GM12864 (cell line): Measurements from ENCODE around the gene OLFML2A.

Experiments used
- DNase-seq: peaks from one replicate; pipeline ENCODE4 v3.0.0-alpha.2; 2011; ENCODE audit warnings: low read depth
- H3K4me3 ChIP-seq: 2 replicates; pipeline ENCODE4 v1.5.1; 2011; ENCODE audit warnings: mild to moderate bottlenecking, low read depth, low read length, control low read depth
- TF ChIP-seq, protein P1 (sequence below): IDR thresholded peaks from 2 replicates; pipeline ENCODE4 v1.5.1; 2011; ENCODE audit warnings: low read depth, mild to moderate bottlenecking, moderate library complexity, low read length, control low read depth, inconsistent platforms; ENCODE audit errors: missing control alignments

Gene OLFML2A

DNA sequence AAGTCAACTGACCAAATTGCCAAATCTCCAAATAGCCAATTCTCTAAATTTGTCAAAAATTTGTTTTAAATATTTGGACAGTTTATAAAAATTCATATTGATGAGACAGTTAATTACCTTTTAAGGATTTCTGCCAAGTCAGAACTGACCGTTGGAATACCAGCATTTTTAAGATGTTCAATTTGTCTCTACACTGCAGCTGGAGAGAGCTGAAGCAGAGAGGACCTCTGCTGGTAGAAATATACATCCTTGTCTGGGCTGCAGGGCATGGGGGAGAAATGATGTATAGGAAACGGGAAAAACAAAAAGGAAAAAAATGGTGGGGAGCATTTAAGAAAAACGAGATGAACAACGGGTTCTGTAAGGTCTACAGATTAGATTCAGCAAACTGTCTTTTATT, 22.6 kb upstream of the OLFML2A start:
- no peak for DNase-seq
- H3K4me3 ChIP-seq: no peak overlapping the region
- TF ChIP-seq, protein P1, sequence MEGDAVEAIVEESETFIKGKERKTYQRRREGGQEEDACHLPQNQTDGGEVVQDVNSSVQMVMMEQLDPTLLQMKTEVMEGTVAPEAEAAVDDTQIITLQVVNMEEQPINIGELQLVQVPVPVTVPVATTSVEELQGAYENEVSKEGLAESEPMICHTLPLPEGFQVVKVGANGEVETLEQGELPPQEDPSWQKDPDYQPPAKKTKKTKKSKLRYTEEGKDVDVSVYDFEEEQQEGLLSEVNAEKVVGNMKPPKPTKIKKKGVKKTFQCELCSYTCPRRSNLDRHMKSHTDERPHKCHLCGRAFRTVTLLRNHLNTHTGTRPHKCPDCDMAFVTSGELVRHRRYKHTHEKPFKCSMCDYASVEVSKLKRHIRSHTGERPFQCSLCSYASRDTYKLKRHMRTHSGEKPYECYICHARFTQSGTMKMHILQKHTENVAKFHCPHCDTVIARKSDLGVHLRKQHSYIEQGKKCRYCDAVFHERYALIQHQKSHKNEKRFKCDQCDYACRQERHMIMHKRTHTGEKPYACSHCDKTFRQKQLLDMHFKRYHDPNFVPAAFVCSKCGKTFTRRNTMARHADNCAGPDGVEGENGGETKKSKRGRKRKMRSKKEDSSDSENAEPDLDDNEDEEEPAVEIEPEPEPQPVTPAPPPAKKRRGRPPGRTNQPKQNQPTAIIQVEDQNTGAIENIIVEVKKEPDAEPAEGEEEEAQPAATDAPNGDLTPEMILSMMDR: no peak

DNA sequence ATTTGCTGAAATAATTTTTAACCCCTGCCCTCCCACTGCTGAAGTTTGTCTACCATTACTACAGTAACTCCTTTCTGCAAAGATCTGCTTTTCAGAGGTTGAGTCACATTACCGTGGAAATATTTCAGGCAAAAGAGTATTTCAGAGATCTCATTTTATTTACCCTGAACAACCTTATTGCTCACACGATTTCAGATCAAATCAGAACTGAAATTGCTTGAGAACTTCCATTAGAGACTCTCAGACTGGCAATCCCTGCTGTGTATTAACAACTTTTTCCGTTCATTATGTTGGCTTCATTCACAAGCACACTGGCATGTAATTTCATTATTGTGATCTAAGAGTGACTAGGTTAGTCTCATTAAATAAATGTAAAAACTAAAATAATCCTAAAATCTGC, 21.9 kb upstream of the OLFML2A start:
- DNase-seq: no peak
- no peak overlapping the region for H3K4me3 ChIP-seq
- TF ChIP-seq, protein P1: no peak

DNA sequence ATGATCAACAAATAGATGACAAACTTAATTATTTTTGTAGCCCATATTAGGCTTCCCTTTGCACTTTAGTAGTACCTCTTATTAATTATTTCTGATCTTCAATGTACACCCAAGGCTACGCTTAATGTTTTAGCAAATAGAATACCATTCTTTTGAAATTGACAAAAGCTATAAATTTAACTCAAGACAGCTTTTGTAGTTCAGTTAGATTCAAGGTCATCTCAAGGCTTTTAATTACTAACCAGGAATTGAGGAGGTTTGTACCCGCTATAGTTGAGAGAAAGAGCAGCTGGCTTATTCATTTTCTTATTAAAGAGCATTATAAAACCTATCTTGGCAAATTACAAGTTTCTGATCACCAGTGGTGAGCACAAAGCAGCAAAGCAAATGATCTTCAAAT, 20.9 kb upstream of the OLFML2A start:
- TF ChIP-seq, protein P1: no peak
- DNase-seq: no peak
- no peak overlapping the region for H3K4me3 ChIP-seq

DNA sequence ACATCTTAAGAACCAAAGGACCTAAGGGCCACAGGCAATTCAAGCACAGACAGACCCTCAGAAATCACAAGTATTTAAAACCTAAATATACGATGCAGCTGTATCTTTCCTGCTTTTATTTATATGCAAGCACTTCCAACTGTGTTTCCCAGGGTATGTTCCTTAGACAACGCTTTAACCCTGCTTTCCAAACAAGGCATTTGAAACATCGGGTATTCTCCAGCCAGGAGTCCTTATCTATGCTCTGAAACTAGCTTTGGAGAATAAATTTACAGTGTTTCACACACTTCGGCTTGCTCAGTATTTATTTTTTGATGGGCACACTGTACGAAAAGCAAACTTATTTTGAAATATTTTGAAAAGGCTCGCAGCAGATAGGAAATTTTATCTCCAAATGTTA, 19.3 kb upstream of the OLFML2A start:
- DNase-seq: no peak
- H3K4me3 ChIP-seq: no peak overlapping the region
- TF ChIP-seq, protein P1: no peak

DNA sequence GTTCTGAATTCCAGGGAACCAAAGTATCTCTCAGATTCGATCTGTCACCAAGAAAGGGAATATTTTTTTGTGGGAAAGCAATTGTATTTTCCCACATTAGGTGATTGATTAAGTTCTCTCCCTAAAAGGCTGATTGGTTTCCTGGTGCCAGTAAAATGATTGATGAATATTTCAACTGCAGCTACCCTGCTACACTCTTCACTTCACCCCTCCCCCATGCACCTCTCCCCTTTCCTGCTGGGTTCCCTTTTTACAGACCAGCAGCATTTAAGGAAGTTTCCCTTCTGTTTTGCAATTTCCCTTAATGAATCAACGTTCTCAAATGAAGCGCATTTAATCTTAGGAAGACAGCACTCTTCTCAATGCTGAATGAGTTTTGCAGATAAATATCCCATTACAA, 18.9 kb upstream of the OLFML2A start:
- no peak overlapping the region for H3K4me3 ChIP-seq
- TF ChIP-seq, protein P1: no peak
- no peak for DNase-seq

DNA sequence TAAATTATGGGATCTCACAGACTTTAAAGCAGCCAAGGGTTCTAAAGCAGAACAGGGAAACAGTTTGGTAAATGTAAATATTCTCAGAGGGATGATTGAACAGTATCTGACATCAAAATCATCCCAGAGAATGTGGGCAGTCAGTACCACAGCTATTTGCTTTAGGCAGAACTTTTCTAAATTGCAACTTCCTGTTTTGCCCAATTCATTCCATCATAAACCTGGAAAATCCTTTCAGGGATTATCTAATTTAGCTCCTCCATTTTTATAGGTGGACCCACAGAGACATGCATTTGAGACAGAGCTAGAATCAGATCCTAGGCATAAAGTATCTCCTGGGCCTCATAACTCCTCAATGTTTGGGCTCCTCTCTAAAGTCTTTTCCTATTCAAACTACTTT, 18.2 kb upstream of the OLFML2A start:
- DNase-seq: no peak
- no peak overlapping the region for H3K4me3 ChIP-seq
- TF ChIP-seq, protein P1: no peak

DNA sequence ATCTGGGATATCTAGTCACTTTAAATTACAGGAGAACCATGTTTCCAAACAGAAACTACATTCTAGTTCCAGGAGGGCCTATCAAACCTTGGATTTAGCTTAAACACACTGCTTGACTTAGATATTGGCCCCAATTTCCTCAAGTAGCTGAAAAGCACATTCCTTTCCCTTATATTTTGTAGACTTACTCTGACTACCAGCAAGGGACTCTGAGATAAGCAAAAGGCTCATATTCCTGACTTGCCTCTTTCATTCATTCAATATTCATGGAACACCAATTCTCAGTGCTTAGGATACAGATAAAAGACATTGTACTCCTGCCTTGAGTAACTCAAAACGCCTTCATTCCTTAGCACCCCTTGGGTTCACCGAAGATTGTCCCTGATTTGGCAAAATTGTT, 17.6 kb upstream of the OLFML2A start:
- no peak for DNase-seq

More for the DNA sequence above, 17.6 kb upstream of the OLFML2A start:
- H3K4me3 ChIP-seq: no peak overlapping the region
- TF ChIP-seq, protein P1: no peak
